Mucosa of descending colon (tissue), 3 donors: Measurements from ENCODE around the gene DUSP2. TPM values are rescaled to one million over a fixed set of nuclear protein-coding genes. Genes with fewer than 3 reads are reported as not detected.

ENCODE experiments used
- ATAC-seq: fragments of 200-7000 bp; cut with Tn5 transposase; one replicate; pipeline ENCODE4 v1.9.1; 2020; ENCODE audit warnings: mild to moderate bottlenecking, moderate library complexity
- DNase-seq, 3 donors: peaks; one replicate each; pipeline ENCODE4 v3.0.0-alpha.2; 2020
- H3K36me3 ChIP-seq: fragments of 200-600 bp; one replicate; pipeline ENCODE4 v1.8.0; 2021; ENCODE audit warnings: low read depth, mild to moderate bottlenecking
- H3K4me1 ChIP-seq: fragments of 200-600 bp; one replicate; pipeline ENCODE4 v1.8.0; 2021; ENCODE audit warnings: low read depth, mild to moderate bottlenecking
- H3K4me3 ChIP-seq: fragments of 200-600 bp; one replicate; pipeline ENCODE4 v1.8.0; 2021; ENCODE audit warnings: mild to moderate bottlenecking
- H3K9me3 ChIP-seq: fragments of 200-600 bp; one replicate; pipeline ENCODE4 v1.8.0; 2021; ENCODE audit warnings: mild to moderate bottlenecking
- CTCF ChIP-seq: fragments of 200-600 bp; IDR thresholded peaks from one replicate; pipeline ENCODE4 v1.8.0; 2022; ENCODE audit warnings: antibody characterized with exemption, mild to moderate bottlenecking
- intact Hi-C, 2 donors: fragments of 100-400 bp; cut with DNase I in 1 of 2; cut with micrococcal nuclease in 1 of 2; formaldehyde crosslinking; loops; one replicate each; pipeline versions ENCODE4 v1.11.0 to v1.11.1; 2022; cut with DNase I, micrococcal nuclease
- total RNA-seq, 3 donors: library from RNA; stranded (reverse); fragmentation: NEBNext Ultra II Directional in 2 of 3; extraction: Animal tissue kit (Norgen Biotek cat#: 25700) in 2 of 3; gene quantifications; one replicate each; pipeline versions ENCODE4 v1.2.1 to v1.2.4, GENCODE V29; 2021 to 2023
- donor health status: DM: no; HTN: no; CAD: no; lungs with moderate emphysema.
- donor health status: DM: no; HTN: no; CAD: no.
- donor health status: DM: no; HTN: yes; CAD: no.

The DUSP2 gene
- total RNA-seq, 3 donors from 2014 or later: 1.5 to 2.3 (median 1.6) TPM

- H3K36me3 ChIP-seq: no peaks in the 10 kb centered on the region
- peaks cover 13% of the 10 kb centered on the region for H3K4me1 ChIP-seq
- TF ChIP-seq CTCF: no peak
- H3K9me3 ChIP-seq: no peaks in the 10 kb centered on the region
- intact Hi-C loops: no loop called here
- DNase-seq (peak; percentile 55 to 88 (median 75)), ATAC-seq (peak; percentile 31)
- no peak overlapping the region for H3K4me3 ChIP-seq
Observed at GRCh38 chr2:96146153-96146880, 1.1 kb upstream of the DUSP2 start.

- TF ChIP-seq CTCF: no peak
- Histone ChIP-seq H3K9me3 (no peaks in the 10 kb centered on the region), H3K36me3 (no peaks in the 10 kb centered on the region), H3K4me3 (no peak overlapping the region), H3K4me1 (peaks cover 13% of the 10 kb centered on the region)
- ATAC-seq (no peak), DNase-seq (peak in 1 of 3 donors; percentile 39)
- intact Hi-C loops: no loop called here
Observed at GRCh38 chr2:96145848-96146152, 560 bp upstream of the DUSP2 start.

- H3K36me3 ChIP-seq: no peaks in the 10 kb centered on the region
- ATAC-seq (peak; percentile 14), DNase-seq (peak; percentile 53 to 74 (median 68))
- no peaks in the 10 kb centered on the region for H3K9me3 ChIP-seq
- peaks cover 13% of the 10 kb centered on the region for H3K4me1 ChIP-seq
- H3K4me3 ChIP-seq: peak overlapping the region; percentile 12
- no peak for TF ChIP-seq CTCF
- intact Hi-C loops: no loop called here
Observed at GRCh38 chr2:96144481-96145035, 682 bp downstream of the DUSP2 start.

GRCh38 chr2:96143848-96144480, 1.3 kb downstream of the DUSP2 start:
- H3K4me1 ChIP-seq: peaks cover 17% of the 10 kb centered on the region
- DNase-seq (peak; percentile 35 to 62 (median 56)), ATAC-seq (no peak)
- intact Hi-C loops: no loop called here
- H3K36me3 ChIP-seq: no peaks in the 10 kb centered on the region
- no peak for TF ChIP-seq CTCF
- no peak overlapping the region for H3K4me3 ChIP-seq
- H3K9me3 ChIP-seq: no peaks in the 10 kb centered on the region

- TF ChIP-seq CTCF: no peak
- Histone ChIP-seq H3K4me3 (no peak overlapping the region), H3K9me3 (no peaks in the 10 kb centered on the region), H3K36me3 (no peaks in the 10 kb centered on the region), H3K4me1 (peaks cover 16% of the 10 kb centered on the region)
- DNase-seq: peak in 1 of 3 donors; percentile 35
- no peak for ATAC-seq
- intact Hi-C loops: no loop called here
Observed at GRCh38 chr2:96143231-96143847, 1.9 kb downstream of the DUSP2 start.
